Suprapubic skin (tissue), 4 donors: Measurements from ENCODE around the gene CERS1. TPM values are rescaled to one million over a fixed set of nuclear protein-coding genes. Genes with fewer than 3 reads are reported as not detected.

ENCODE experiments used
- DNase-seq, 2 donors: peaks; one replicate each; pipeline ENCODE4 v3.0.0-alpha.2; 2019; ENCODE audit warnings: low spot score in 2 of 2
- H3K27ac ChIP-seq: fragments of 200-600 bp; sonication (generic); one replicate; pipeline ENCODE4 v1.5.1; 2019
- H3K27me3 ChIP-seq: fragments of 200-600 bp; sonication (generic); one replicate; pipeline ENCODE4 v1.5.1; 2019
- H3K36me3 ChIP-seq: fragments of 200-600 bp; sonication (generic); one replicate; pipeline ENCODE4 v1.5.1; 2019
- H3K4me1 ChIP-seq: fragments of 200-600 bp; sonication (generic); one replicate; pipeline ENCODE4 v1.5.1; 2019
- H3K4me3 ChIP-seq: fragments of 200-600 bp; sonication (generic); one replicate; pipeline ENCODE4 v1.5.1; 2019; ENCODE audit warnings: mild to moderate bottlenecking
- H3K9me3 ChIP-seq: fragments of 200-600 bp; sonication (generic); one replicate; pipeline ENCODE4 v1.5.1; 2019
- EP300 ChIP-seq: sonication (generic); formaldehyde crosslinking; IDR thresholded peaks from one replicate; pipeline ENCODE4 v1.6.1; 2017; ENCODE audit warnings: antibody characterized with exemption
- POLR2A ChIP-seq, 2 donors: fragments of 450-650 bp; IDR thresholded peaks; one replicate each; pipeline ENCODE4 v1.6.1; 2017; ENCODE audit warnings: antibody characterized with exemption in 2 of 2, mild to moderate bottlenecking in 2 of 2, moderate library complexity in 2 of 2
- POLR2AphosphoS5 ChIP-seq, 3 donors: sonication (generic); formaldehyde crosslinking; IDR thresholded peaks; one replicate each; pipeline ENCODE4 v1.6.1; 2017; ENCODE audit warnings: antibody characterized with exemption in 3 of 3
- WGBS: methylation state at CpG from one replicate; pipeline ENCODE4 v1.1.5; 2018; 5-methylcytosine and 5-hydroxymethylcytosine counted together
- total RNA-seq, 4 donors: library from RNA; depleted of rRNA; stranded (reverse); fragments of >200 nt; gene quantifications; one replicate each; pipeline ENCODE4 v1.1.0, GENCODE V29; 2016
- TF ChIP-seq, protein P1 (sequence below), 2 donors: fragments of 200-600 bp in 1 of 2; fragments of 450-650 bp in 1 of 2; sonication (generic) in 1 of 2; IDR thresholded peaks; one replicate each; pipeline ENCODE4 v1.5.1; 2016 to 2019; ENCODE audit warnings: antibody characterized with exemption in 2 of 2, mild to moderate bottlenecking in 1 of 2, moderate library complexity in 1 of 2

CERS1 gene
- total RNA-seq, 4 donors from 2014 or later = 0.68 TPM; not detected in 3

DNA sequence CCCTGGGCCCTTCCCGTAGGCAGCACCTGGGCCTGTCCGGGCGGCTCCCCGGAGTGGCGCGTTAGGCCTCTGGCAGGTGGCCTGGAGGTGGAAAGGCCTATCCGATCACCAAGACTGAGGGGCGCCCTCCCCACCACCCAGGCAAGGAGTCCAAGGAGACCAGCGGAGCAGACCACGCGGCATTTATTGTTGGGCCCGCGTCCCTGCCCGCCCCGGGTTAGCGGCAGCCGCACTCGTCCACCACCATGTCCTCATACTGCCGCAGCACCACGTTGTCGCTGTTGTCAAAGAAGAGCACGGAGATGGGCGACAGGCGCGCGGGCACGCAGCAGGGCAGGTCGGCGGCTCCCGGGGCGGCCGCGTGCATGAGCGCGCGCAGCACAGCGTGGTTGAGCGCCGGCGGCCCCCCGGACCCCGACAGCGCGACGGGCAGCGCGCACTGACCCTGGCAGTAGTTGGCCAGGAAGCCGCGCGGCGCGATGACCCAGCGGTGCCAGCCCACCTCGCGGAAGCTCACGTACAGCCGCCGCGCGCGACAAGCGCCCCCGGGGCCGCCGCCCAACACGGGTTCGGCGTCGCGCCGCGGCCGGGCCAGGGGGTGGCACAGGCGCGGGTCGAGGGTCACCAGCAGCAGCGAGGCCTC lies 27.5 kb downstream of the CERS1 start:
- H3K27ac ChIP-seq = no peak overlapping the region
- TF ChIP-seq POLR2AphosphoS5 (IDR thresholded peaks at IDR 0.05) (no peak), EP300 (no peak), POLR2A (IDR thresholded peaks at IDR 0.05) (no peak)
- TF ChIP-seq, protein P1, sequence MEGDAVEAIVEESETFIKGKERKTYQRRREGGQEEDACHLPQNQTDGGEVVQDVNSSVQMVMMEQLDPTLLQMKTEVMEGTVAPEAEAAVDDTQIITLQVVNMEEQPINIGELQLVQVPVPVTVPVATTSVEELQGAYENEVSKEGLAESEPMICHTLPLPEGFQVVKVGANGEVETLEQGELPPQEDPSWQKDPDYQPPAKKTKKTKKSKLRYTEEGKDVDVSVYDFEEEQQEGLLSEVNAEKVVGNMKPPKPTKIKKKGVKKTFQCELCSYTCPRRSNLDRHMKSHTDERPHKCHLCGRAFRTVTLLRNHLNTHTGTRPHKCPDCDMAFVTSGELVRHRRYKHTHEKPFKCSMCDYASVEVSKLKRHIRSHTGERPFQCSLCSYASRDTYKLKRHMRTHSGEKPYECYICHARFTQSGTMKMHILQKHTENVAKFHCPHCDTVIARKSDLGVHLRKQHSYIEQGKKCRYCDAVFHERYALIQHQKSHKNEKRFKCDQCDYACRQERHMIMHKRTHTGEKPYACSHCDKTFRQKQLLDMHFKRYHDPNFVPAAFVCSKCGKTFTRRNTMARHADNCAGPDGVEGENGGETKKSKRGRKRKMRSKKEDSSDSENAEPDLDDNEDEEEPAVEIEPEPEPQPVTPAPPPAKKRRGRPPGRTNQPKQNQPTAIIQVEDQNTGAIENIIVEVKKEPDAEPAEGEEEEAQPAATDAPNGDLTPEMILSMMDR (IDR thresholded peaks at IDR 0.05) = no peak
- no peaks in the 10 kb centered on the region for H3K9me3 ChIP-seq
- peak in 1 of 2 donors; percentile 72 for DNase-seq
- H3K4me3 ChIP-seq = peak overlapping the region; percentile 40
- H3K36me3 ChIP-seq = peaks cover 36% of the 10 kb centered on the region
- H3K4me1 ChIP-seq = peaks cover 22% of the 10 kb centered on the region
- peaks cover 15% of the 10 kb centered on the region for H3K27me3 ChIP-seq
- WGBS = 80% methylated on average over 7 of the region's 77 CpGs

DNA sequence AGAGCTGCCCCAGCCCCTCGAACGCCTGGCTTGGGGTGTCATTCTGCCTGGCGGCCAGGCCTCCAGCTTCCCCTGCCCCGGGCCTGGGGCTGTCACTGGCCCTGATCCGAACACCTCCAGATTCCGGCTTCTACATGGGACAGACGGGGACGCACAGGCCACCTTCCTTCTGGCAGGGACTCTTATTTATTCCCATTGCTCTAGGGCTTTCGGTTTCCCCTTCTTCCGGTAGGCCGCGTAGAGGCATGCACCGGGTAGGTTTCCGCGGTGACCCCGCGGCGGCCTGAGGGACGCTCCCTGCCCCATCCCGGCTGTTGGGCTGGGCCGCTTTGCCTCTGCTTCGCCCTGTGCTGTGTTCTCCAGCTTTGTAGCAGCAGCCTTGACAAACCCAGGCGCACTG lies 28.2 kb downstream of the CERS1 start:
- no peak overlapping the region for H3K4me3 ChIP-seq
- peaks cover 15% of the 10 kb centered on the region for H3K27me3 ChIP-seq
- peak in 1 of 2 donors; percentile 51 for DNase-seq
- no peaks in the 10 kb centered on the region for H3K9me3 ChIP-seq
- H3K36me3 ChIP-seq = peaks cover 44% of the 10 kb centered on the region
- H3K4me1 ChIP-seq = peaks cover 22% of the 10 kb centered on the region
- H3K27ac ChIP-seq = no peak overlapping the region
- WGBS = 87% methylated on average over 23 of the region's 23 CpGs
- no peak for TF ChIP-seq EP300
- TF ChIP-seq POLR2AphosphoS5 (IDR thresholded peaks at IDR 0.05) = no peak
- TF ChIP-seq, protein P1 (IDR thresholded peaks at IDR 0.05) = no peak
- no peak for TF ChIP-seq POLR2A (IDR thresholded peaks at IDR 0.05)

DNA sequence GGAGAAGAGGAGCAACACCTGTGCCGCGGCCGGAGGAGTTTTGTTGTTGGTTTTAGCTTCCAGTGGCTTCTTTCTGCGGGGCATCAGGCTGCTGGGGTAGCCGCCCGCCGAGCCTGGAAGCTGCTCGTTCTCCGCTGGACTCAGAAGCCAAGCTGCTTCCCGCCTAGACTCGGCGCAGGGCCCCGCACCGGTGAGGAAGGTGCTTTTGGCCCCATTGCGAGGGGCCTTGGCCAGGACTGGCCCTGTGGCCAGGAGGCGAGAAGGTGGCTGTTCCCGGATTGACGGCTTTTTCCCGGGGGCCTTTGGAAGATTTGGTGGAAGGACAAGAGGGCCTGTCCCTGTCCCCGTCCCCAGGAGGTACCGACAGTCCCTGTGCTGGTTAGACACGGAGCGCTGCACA lies 28.8 kb downstream of the CERS1 start:
- DNase-seq = no peak
- TF ChIP-seq EP300 (no peak), POLR2A (IDR thresholded peaks at IDR 0.05) (no peak), POLR2AphosphoS5 (IDR thresholded peaks at IDR 0.05) (no peak)
- TF ChIP-seq, protein P1 (IDR thresholded peaks at IDR 0.05) = no peak
- Histone ChIP-seq H3K4me1 (peaks cover 22% of the 10 kb centered on the region), H3K4me3 (no peak overlapping the region), H3K9me3 (no peaks in the 10 kb centered on the region), H3K27me3 (peaks cover 15% of the 10 kb centered on the region), H3K27ac (no peak overlapping the region), H3K36me3 (peaks cover 49% of the 10 kb centered on the region)
- WGBS = 93% methylated on average over 21 of the region's 23 CpGs

DNA sequence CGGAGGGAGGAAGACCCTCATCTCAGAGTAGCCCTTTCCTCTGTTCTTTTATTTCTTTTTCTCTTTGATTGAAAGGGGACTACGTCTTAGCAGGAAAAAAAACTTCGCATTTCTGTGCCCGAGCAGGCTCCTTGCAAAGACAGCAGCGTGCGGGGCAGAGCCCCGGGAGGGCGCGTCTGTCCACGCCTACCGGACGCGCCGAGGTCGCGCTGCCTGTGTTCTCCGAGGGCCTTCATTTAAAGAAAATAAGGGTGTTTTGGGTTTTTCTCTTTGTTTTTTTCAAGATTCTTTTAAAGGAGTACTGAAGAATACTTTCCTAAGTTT lies 29.2 kb downstream of the CERS1 start:
- H3K27me3 ChIP-seq = peaks cover 15% of the 10 kb centered on the region
- H3K36me3 ChIP-seq = peaks cover 54% of the 10 kb centered on the region
- no peak overlapping the region for H3K27ac ChIP-seq
- H3K9me3 ChIP-seq = no peaks in the 10 kb centered on the region
- H3K4me3 ChIP-seq = no peak overlapping the region
- TF ChIP-seq EP300 = no peak
- TF ChIP-seq POLR2A (IDR thresholded peaks at IDR 0.05) = no peak
- TF ChIP-seq POLR2AphosphoS5 (IDR thresholded peaks at IDR 0.05) = no peak
- TF ChIP-seq, protein P1 (IDR thresholded peaks at IDR 0.05) = no peak
- DNase-seq = no peak
- H3K4me1 ChIP-seq = peaks cover 22% of the 10 kb centered on the region
- WGBS = 69% methylated on average over 17 of the region's 17 CpGs

DNA sequence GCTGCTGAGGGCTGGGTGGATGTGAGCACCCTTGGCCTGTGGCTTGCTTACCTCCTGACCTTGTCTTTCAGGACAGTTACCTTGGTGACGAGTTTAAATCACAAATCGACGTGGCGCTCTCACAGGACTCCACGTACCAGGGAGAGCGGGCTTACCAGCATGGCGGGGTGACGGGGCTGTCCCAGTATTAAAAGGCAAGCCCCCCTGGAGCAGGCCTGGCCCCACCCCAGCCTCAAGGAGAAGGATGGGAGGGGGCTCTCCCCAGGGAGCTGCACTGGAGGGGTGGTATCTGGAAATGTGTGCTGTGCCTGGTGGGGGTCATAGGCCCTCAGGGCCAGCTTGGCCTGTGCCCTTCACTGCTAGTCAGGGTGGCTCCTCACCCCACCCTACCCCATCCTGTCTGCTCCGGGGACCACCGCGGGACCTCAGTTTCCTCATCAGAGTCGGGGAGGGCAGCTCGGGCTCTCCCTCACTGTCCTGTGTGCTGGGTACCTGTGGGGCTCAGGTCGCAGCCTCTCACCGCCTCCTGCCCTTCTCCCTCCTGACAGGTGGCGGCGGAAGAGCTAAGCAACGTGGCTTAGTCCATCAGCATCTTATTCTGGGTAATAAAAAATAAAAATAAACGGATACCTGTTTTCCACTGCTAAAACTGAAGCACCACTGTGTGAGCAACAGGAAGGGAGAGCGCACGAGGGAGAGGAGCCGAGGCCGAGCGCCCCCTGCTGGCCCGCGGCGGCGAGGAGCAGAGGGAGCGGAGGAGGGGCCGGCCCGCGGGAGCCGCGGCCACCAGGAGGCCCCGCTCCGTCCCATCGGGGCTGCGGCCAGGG lies 29.8 kb downstream of the CERS1 start:
- peak in 1 of 2 donors; percentile 64 for DNase-seq
- no peak overlapping the region for H3K4me3 ChIP-seq
- TF ChIP-seq, protein P1 (IDR thresholded peaks at IDR 0.05) = peak; percentile 86 to 98
- TF ChIP-seq POLR2AphosphoS5 (IDR thresholded peaks at IDR 0.05) (no peak), POLR2A (IDR thresholded peaks at IDR 0.05) (no peak), EP300 (no peak)
- WGBS = 35% methylated on average over 30 of the region's 38 CpGs
- no peaks in the 10 kb centered on the region for H3K9me3 ChIP-seq
- no peak overlapping the region for H3K27ac ChIP-seq
- peaks cover 15% of the 10 kb centered on the region for H3K27me3 ChIP-seq
- peaks cover 59% of the 10 kb centered on the region for H3K36me3 ChIP-seq
- H3K4me1 ChIP-seq = peaks cover 22% of the 10 kb centered on the region
